ENCODE measurements around the gene SMOC2.

- TF ChIP-seq POLR2A (IDR thresholded peaks at IDR 0.05; ENCODE audit: low read depth, low read length) (no peak), CTCF (conservative IDR thresholded peaks at IDR 0.05; ENCODE audit: low read depth, low read length) (no peak), RFX5 (IDR thresholded peaks at IDR 0.05; ENCODE audit: low read depth, low read length) (no peak), RAD21 (IDR thresholded peaks at IDR 0.05; ENCODE audit: low read length) (no peak), RCOR1 (IDR thresholded peaks at IDR 0.05; ENCODE audit: insufficient replicate concordance, low read length) (no peak), MAZ (IDR thresholded peaks at IDR 0.05; ENCODE audit: borderline replicate concordance, low read depth, low read length) (no peak)
Measured at GRCh38 chr6:168413856-168414255, 27.1 kb upstream of the SMOC2 start.

All from IMR-90 (cell line).